Right renal pelvis (tissue), 4 donors: ENCODE measurements around the gene PLAC8. TPM values are rescaled to one million over a fixed set of nuclear protein-coding genes. Genes with fewer than 3 reads are reported as not detected.
A peak's percentile ranks its signal among the peaks of the same experiment; 100 is the strongest.
"Not testable (repeated sequence)": the region's sequence is repeated elsewhere in the genome, so short reads cannot be mapped to it uniquely, and the experiment has no call there.

Experiments used
- DNase-seq, 4 donors: peaks; one replicate each; pipeline ENCODE4 v3.0.0-alpha.2; 2013; ENCODE audit warnings: low read depth in 4 of 4, low spot score in 3 of 4, missing footprints in 1 of 4
- polyA plus RNA-seq, 4 donors: library from polyadenylated mRNA; unstranded; fragments of 120-200 nt; gene quantifications; one replicate each; pipeline ENCODE4 v1.2.1, GENCODE V29; 2013; ENCODE audit not compliant: insufficient read length in 4 of 4

PLAC8 gene
- polyA plus RNA-seq, 4 donors = 2.0 to 3.3 (median 2.0) TPM

- peak; percentile 10 to 34 (median 30) for DNase-seq
Measured at GRCh38 chr4:83074086-83074704, 40.3 kb downstream of the PLAC8 start.

DNA sequence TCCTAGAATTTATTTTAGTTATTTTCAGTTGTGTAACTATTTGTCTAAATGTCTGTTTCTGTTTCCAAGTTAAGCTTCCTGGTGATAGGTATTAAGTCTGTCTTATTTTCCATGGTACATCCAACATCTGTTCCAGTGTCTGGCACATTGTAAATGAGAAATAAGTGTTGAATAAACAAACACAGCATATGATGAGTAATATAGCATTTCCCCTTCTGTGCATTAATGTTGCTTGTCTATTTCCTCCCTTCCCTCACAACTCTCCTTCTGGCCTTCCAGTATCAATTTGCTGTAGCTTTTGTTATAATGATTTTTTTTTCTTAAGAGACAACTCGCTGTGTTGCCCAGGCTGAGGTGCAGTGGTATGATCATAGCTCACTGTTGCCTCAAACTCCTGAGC lies 43.4 kb downstream of the PLAC8 start:
- DNase-seq = no peak

DNA sequence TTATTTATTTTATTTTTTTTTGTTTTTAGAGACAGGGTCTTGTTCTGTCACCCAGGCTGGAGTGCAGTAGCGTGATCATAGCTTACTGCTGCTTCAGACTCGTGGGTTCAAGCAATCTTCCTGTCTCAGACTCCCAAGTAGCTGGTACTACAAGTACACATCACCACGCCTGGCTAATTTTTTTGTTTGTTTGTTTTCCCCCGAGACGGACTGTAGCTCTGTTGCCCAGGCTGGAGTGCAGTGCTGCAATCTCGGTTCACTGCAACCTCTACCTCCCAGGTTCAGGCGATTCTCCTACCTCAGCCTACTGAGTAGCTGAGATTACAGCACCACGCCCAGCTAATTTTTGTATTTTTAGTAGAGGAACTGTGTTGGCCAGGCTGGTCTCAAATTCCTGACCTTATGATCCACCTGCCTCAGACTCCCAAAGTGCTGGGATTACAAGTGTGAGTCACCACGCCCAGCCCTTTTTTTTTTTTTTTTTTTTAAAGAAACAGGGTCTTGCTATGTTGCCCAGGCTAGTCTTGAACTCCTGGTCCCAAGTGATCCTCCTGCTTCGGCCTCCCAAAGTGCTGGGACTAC lies 47.4 kb downstream of the PLAC8 start:
- DNase-seq = no peak

- no peak for DNase-seq
Measured at GRCh38 chr4:83065266-83065665, 49.3 kb downstream of the PLAC8 start.

- DNase-seq = no peak
Measured at GRCh38 chr4:83062739-83063138, 51.8 kb downstream of the PLAC8 start.

GRCh38 chr4:83054928-83055327 lies 59.6 kb downstream of the PLAC8 start:
- DNase-seq = no peak

DNA sequence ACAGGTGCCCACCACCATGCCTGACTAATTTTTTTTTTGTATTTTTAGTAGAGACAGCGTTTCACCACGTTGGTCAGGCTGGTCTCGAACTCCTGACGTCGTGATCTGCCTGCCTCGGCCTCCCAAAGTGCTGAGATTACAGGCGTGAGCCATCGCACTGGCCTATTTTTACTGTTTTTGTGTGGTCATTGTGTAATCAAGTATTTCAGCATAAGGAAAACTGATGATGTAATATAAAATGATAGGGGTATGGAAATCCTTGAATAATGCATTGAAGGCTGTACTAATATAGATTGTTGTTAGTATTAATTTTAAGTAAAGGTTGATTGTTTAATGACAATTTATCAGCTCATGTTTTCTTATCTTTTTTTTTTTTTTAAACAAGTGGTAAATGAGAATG lies 65.7 kb downstream of the PLAC8 start:
- DNase-seq = not testable (repeated sequence)

- no peak for DNase-seq
Measured at GRCh38 chr4:83046693-83047473, 67.6 kb downstream of the PLAC8 start.

DNA sequence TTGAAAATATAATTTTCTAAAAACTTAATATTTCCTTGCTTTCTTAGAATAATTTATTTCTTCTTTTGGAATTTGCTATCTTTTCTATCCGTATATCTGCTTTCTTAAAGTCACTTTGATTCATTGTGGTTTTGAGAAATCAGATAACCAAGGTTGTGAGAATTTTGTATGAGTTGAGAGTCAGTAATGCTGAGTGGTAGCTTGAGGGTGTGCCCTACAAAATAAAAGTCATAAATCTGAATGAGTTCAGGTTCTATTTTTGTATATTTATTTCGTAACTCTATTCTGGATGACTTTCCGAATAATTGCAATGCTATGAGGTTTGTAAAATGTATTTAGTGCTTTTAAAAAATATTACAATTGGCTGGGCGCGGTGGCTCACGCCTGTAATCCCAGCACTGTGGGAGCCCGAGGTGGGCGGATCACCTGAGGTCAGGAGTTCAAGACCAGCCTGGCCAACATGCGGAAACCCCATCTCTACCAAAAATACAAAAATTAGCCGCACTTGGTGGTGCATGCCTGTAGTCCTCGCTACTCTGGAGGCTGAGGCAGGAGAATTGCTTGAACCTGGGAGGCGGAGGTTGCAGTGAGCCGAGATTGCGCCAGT lies 70.6 kb downstream of the PLAC8 start:
- DNase-seq = no peak

GRCh38 chr4:83043157-83043556 lies 71.4 kb downstream of the PLAC8 start:
- not testable (repeated sequence) for DNase-seq

GRCh38 chr4:83040269-83040668 lies 74.3 kb downstream of the PLAC8 start:
- DNase-seq = no peak

Other genes starting within 250 kb of the PLAC8 start
- 100 to 1,000 TPM; 215 to 265 (median 252) TPM for gene SEC31A, start 223.6 kb downstream of the PLAC8 start, polyA plus RNA-seq
- 10 to 100 TPM in 3 of 4 donors, 1 to 10 TPM in 1; 9.5 to 11.6 (median 10.8) TPM for gene THAP9, start 214.0 kb downstream of the PLAC8 start, polyA plus RNA-seq
- 10 to 100 TPM; 13.7 to 17.8 (median 16.3) TPM for gene LIN54, start 103.9 kb downstream of the PLAC8 start, polyA plus RNA-seq
- gene COPS4, start 79.5 kb downstream of the PLAC8 start, polyA plus RNA-seq = 10 to 100 TPM; 74.3 to 89.7 (median 85.7) TPM
- gene COQ2, start 170.1 kb upstream of the PLAC8 start, polyA plus RNA-seq = 10 to 100 TPM; 14.8 to 17.0 (median 16.4) TPM
- gene HPSE, start 220.1 kb upstream of the PLAC8 start, polyA plus RNA-seq = 1 to 10 TPM in 2 of 4 donors, under 1 TPM in 2; 0.94 to 1.5 (median 1.1) TPM